GM06990 (cell line): ENCODE results near the gene CHRM1.

Source experiments
- DNase-seq: peaks from one replicate; pipeline ENCODE4 v3.0.0-alpha.2; 2011; ENCODE audit not compliant: insufficient read length; ENCODE audit errors: extremely low read depth
- H3K27me3 ChIP-seq: replicated peaks from 2 replicates; pipeline ENCODE4 v1.6.0; 2011; ENCODE audit warnings: low read length; ENCODE audit not compliant: control insufficient read depth, insufficient read depth
- H3K36me3 ChIP-seq: 2 replicates; pipeline ENCODE4 v1.5.1; 2011; ENCODE audit warnings: low read length; ENCODE audit not compliant: control insufficient read depth, insufficient read depth
- H3K4me3 ChIP-seq: replicated peaks from 2 replicates; pipeline ENCODE4 v1.5.1; 2011; ENCODE audit warnings: low read depth, mild to moderate bottlenecking, control low read depth, low read length
- TF ChIP-seq, protein P1 (sequence below): IDR thresholded peaks from 2 replicates; pipeline ENCODE4 v1.5.1; 2011; ENCODE audit warnings: low read length, control low read depth, mild to moderate bottlenecking, inconsistent platforms; ENCODE audit not compliant: insufficient read depth, poor library complexity, severe bottlenecking

CHRM1 gene

DNA sequence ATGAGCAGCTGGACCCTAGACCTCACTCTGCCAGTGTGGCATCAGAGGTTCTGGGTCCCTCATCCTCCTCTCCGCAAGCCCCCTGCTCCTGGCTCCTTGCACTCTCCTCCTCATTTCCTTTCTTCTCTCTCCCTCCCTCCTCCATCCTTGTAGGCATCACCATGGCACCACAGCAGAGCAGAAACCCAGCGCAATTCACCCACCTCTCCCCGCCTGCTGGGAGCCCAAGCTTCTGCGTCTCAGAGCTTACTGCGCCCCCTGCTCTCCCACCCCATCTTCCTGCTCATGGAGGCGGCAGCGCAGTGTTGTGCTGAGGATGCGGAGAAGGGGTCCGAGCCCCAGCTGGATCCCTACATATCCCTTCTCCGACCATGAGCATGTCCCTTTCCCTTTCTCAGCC, 1.7 kb downstream of the CHRM1 start:
- DNase-seq, result no peak
- Histone ChIP-seq H3K27me3 (peaks cover 4% of the 10 kb centered on the region; the same call in 1 of the 2 replicates), H3K4me3 (no peak overlapping the region), H3K36me3 (no peaks in the 10 kb centered on the region)
- TF ChIP-seq, protein P1, sequence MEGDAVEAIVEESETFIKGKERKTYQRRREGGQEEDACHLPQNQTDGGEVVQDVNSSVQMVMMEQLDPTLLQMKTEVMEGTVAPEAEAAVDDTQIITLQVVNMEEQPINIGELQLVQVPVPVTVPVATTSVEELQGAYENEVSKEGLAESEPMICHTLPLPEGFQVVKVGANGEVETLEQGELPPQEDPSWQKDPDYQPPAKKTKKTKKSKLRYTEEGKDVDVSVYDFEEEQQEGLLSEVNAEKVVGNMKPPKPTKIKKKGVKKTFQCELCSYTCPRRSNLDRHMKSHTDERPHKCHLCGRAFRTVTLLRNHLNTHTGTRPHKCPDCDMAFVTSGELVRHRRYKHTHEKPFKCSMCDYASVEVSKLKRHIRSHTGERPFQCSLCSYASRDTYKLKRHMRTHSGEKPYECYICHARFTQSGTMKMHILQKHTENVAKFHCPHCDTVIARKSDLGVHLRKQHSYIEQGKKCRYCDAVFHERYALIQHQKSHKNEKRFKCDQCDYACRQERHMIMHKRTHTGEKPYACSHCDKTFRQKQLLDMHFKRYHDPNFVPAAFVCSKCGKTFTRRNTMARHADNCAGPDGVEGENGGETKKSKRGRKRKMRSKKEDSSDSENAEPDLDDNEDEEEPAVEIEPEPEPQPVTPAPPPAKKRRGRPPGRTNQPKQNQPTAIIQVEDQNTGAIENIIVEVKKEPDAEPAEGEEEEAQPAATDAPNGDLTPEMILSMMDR, result no peak

DNA sequence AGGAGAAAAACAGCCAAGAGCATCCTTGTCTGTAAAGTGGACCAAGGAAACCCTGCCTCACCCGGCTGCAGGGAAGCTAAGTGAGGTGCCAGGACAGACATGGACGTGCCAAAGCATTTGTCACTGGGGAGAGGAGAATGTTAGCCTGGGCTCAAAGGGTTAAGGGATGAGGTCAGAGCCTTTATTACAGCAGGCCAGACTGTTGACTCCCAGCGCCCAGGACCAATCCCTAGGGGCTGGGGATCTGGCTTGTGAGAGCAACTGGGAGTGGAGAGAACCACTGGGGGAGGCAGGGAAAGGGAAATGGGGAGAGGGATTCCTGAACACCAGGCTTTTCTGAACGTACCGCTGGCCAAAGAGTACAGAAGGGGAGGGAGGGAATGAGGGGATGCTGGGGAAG, 2.6 kb downstream of the CHRM1 start:
- TF ChIP-seq, protein P1, result no peak
- no peak for DNase-seq
- no peaks in the 10 kb centered on the region for H3K36me3 ChIP-seq
- no peak overlapping the region for H3K4me3 ChIP-seq
- H3K27me3 ChIP-seq, result peaks cover 2% of the 10 kb centered on the region; the same call in 1 of the 2 replicates

DNA sequence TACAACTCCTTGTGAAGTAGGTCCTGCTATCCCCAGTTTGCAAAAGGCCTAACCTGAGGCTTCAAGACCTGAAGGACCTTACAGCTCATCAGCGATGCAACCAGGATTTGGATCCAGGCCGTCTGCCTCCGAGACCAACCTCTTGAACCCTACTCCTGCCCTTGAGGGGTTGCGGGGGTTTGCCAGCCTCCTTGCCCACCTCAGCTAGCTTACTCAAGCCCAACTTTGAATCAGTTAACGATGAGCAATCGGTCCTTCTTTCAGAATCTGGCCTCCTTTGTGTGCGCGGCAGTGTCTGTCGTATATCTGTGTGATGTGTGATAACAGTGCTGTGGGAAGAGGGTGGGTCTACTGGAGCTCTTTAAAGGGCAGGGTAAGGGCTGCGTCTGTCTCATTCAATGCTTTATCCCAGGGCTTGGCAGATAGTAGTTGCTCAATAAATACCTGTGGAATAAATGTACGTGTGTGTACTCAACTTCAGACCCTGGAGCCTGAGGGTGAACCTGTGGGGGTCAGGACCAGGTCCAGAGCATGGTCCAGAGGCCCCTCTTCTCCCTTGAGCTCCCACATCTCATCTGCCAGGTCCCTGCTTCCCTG, 3.2 kb downstream of the CHRM1 start:
- Histone ChIP-seq H3K4me3 (no peak overlapping the region), H3K36me3 (no peaks in the 10 kb centered on the region), H3K27me3 (peaks cover 2% of the 10 kb centered on the region; the same call in 1 of the 2 replicates)
- TF ChIP-seq, protein P1, result no peak
- DNase-seq, result no peak

DNA sequence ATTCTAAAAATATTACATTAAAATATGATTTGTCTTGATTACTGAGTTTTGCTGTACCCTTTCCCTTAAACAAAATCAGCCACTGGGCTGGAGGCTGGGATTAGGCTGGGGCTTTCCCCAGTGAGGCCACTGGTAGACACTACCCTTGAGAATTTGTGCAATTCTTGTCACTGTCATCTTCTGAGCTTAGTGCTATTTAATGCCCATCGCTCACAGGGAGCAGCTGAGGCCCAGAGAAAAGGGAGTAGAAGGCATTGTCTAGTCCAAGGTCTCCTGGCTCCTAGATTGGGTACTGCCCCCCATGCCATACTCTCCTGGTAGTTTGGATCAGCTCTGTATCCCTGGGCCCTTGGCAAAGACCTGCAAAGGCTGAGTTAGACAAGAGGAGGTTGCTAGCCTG, 6.7 kb downstream of the CHRM1 start:
- H3K4me3 ChIP-seq, result no peak overlapping the region
- no peaks in the 10 kb centered on the region for H3K36me3 ChIP-seq
- DNase-seq, result no peak
- no peaks in the 10 kb centered on the region; the same call in 1 of the 2 replicates for H3K27me3 ChIP-seq
- TF ChIP-seq, protein P1, result no peak

DNA sequence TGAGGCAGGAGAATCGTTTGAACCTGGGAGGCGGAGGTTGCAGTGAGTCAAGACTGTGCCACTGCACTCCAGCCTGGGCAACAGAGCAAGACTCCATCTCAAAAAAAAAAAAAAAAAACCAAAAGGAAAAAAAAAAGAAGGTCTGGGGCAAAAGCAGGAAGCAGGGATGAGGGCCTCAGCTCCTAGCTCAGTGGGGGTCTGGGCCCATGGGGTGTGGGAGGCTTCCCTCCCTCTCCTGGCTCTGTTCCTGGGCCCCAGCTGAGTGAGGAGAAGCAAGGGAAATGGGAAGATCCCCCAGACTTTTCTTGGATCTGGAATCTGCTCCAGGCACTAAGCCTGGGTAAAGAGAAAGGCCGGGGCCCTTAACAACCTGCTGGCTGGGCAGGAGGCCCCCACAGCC, 8.9 kb downstream of the CHRM1 start:
- Histone ChIP-seq H3K27me3 (no peaks in the 10 kb centered on the region; the same call in 1 of the 2 replicates), H3K36me3 (no peaks in the 10 kb centered on the region), H3K4me3 (no peak overlapping the region)
- TF ChIP-seq, protein P1, result no peak
- DNase-seq, result no peak
